SW480 (cell line): ENCODE measurements around the gene CDC25A.
A peak's percentile ranks its signal among the peaks of the same experiment; 100 is the strongest.

Experiments
- DNase-seq: peaks from one replicate; pipeline ENCODE4 v3.0.0-alpha.2; 2016; ENCODE audit warnings: low spot score

Gene CDC25A

DNA sequence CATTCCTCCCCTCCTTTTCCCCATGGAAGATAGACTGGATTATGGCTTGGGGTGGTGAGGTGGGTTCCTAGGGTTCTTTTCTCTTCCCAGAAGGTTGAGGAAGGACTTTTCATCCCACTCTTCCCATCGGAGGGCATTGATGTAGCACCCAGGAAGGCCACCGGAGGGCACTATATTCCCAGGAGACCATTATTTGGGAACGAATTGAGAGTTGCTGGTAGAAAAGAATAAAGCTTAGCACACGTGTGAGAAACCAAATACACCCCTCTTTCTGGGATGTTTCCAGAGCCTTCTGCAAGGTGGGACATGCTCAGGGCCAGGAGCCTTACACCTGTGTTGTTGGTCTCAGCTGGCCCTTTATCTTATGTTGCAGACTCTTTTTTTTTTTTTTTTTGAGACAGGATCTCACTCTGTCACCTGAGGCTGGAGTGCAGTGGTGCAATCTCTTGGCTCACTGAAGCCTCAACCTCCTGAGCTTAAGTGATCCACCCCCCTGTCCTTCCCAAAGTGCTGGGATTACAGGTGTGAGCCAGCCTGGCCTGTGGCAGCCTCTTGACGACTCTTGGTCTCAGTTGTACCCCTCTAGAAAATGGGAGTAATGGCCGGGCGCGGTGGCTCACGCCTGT is 6.3 kb upstream of the CDC25A start:
- peak; percentile 68 for DNase-seq

DNA sequence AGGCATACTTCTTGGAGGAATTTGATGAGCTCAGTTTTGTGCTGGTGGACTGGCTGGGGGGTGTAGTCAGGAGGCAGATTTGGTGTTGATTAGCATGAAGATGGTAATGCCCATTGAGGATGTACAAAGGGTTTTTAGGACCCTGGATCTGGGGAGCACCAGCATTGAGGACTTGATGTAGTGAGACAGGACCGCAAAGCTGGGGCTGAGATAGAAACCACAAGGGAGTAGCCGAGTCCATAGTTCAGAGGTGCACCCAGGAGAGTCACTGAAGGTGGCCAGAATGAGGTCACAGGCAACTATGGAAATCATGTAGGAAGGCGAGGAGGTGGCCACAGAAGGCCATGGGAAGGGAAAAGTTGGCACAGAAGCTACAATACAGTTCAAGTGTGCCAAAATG is 2.7 kb upstream of the CDC25A start:
- DNase-seq = peak; percentile 41

DNA sequence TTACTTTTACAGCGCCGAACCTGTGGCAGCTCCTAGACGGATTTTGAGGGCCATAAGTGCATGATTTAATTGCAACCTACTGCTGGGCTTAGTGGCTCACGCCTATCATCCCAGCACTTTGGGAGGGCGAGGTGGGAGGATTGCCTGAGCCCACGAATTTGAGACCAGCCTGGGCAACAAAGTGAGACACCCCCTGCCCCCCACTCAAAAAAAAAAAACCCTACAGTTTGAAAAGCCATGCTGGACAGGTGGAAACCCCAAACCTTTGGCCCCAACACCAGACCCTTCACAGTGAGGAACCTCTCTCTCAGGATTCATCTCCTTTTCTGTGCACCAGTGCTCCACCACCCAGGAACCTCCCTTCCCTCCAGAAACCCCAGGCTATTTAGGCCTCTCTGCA is 1.1 kb upstream of the CDC25A start:
- DNase-seq = no peak

DNA sequence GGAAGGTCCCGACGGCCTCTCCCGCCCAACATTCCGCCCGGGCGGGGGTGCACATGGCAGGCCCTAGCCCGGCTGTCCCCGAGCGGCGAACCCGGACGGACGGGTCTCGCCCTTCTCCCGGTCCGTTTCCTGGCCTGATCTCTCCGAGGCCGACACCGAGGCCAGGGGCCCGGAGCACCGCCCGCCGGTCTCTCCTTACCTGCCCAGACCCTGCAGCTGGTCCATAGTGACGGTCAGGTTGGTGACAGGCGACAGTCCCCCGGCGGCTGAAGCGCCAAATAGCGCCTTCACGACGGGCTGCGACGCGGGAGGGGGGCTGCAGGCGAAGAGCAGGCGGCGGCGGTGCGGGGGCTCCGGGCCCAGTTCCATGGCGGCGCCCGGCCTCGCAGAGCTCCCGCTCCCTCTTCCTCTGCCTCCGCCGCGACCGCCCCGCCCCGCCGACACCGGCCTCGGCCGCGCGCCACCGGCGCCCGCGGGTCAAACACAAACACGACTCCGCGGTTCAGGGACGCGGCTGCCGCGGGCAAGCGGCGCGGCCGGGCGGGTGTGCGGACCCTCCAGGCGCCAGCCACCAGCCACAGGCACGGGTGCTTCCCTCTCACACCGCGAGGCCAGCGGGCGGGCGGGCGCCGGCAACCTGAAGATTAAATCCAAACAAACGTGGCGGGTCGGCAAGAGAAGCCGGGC is 495 bp downstream of the CDC25A start:
- DNase-seq = peak; percentile 78

DNA sequence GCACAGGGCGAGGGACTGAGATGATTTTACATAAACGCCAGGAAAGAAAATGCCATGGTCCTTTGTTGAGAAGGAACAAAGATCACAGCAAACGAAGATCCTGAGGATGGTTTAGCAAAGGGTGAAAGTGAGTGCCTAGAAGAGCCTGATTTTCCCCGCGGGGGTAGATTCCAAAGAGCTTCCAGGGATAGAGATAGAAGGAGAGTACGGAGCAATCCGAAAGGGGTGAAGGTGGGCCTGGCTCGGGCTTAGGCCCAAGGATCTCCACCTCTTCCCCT is 977 bp downstream of the CDC25A start:
- DNase-seq = no peak

DNA sequence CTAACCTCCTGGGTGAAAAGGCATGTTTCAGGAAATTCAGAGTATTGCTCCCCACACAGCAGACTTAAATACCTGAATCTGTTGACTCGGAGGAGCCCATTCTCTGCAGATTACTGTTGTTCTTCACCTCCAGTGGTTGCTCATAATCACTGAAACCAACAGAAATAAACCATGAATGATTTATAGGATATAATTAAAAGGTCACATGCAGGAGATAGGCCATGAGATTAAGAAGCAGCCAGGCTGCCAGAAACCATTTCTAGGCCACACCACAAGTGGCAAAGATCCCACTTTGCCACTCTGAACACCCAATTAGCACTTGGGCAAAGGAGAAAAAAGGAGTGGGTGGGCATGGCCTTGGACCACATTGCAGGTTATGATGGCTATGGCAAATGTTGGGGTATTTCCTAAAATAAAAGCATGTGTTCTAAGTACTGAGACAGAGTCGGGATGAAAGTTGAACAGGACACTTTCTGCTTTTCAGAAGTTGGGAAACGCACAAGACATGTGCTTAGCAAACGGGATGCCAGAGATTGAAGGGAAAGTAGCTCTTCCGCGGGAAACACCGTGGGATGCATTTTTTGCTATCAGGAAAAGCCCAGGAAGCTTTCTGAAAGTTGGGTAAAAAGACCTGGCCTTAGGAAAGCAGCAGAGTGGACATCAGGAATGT is 1.5 kb downstream of the CDC25A start:
- DNase-seq = no peak

DNA sequence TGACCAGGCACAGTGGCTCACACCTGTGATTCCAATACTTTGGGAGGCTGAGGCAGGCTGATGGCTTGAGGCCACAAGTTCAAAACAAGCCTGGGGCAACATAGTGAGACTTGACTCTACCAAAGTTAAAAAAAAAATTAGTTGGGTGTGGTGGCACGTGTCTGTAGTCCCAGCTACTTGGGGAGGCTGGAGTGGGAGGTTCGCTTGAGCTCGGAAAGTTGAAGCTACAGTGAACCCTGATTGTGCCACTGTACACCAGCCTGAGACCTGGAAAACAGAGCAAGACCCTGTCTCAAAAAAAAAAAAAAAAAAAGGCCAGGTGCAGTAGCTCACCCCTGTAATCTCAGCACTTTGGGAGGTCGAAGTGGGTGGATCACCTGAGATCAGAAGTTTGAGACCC is 3.1 kb downstream of the CDC25A start:
- DNase-seq = no peak

DNA sequence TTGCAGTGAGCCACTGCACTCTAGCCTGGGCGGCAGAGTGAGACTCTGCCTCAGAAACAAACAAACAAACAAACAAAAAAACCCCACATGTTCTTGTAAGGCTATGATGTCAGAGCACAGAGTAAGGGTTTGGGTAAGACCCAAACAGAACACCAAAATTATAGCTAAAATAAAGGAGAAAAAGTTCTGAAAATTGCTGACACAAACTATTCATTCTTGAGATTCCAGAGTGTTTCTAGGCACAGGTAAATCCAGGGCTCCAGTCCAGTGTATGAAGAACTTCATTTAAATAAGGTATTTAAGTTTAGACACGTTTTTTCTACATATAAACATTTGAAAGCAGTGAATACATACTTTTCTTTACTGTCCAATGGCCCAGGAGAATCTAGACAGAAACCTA is 3.9 kb downstream of the CDC25A start:
- no peak for DNase-seq

DNA sequence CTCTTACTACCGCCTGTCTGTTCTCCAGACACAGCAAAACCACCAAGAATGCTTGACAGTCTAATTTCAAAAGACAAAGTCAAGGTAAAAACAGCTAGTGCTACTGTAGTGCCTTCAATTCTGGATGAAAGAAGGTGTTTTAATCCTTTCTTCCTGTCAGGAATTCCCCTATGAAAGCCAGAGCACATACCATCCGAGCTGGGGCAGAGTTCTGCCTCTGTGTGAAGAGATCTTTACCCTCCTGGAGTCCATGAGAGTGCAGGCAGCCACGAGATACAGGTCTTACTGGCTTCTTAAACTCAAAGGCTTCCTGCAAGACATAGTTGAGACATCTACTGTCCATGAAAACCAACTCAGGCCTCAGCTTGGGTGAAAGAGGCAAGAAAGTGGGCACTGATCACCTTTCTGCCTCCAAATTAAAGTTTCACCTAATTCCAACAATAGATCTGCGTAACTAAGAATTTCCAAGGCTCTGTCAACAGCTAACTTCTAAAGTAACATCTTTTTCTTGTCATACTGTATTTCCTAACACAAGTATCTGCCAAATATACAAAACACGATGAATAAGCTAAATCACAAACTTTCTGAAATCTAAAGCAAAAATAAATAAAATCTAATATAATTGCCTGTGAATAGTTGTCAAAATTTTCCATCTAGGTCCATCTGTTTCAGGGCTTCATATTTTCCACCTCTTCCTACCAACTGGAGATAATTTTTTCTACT is 7.5 kb downstream of the CDC25A start:
- no peak for DNase-seq

DNA sequence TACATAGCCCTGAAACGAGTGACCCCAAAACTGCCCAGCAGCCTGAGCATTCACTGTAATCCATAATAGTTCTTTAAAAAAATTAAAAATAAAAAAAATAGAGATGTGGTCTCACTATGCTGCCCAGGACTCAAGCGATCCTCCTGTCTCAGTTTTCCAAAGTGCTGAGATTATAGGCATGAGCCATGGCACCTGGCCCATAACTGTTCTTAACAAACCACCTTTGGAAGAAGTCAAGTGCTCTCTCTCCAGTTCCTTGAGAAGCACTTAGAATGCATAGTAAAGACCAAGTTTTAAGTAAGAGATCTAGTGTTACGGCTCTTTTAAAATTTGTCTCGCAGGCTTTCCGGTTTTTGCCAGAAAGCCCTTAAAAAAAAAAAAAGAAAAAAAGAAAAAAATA is 8.2 kb downstream of the CDC25A start:
- DNase-seq = no peak

DNA sequence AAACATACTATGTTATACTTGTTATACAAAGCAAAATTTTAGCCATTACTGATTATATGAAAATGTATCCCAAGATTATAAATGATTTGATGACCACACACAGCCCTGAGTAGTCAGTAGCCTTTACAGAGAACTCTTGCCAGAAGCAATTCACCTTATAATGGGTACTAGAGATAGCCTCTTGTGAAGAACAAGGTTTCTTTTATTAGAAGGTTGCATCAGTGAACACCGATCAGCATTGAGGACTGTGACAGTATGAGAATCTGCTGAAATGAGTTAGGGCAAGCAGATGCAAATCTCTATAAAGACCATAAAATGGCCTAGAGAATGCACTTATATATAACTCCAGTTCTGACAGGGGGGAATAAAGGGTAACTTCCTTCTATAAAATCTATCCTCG is 10.1 kb downstream of the CDC25A start:
- DNase-seq = no peak

DNA sequence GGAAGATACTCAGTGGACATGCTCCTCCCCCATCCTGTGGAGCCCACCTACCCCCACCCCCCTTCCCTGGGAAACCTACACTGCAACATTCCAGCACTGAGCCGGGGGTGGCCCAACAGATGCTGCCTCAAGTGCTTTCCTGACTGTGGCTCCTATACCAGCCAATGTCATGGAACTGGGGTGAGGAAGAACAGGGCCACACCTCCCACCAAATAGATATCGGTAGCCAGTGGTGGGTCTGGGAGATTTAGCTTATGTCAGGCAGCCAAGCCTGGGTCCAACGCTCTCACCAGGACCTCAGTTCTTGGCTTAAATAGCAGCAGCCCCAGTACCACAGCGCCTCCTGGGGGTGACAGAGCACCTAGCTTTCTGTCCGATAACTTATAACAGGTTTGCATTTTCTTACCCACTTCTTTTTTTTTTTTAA is 30.3 kb downstream of the CDC25A start:
- DNase-seq = peak; percentile 28

DNA sequence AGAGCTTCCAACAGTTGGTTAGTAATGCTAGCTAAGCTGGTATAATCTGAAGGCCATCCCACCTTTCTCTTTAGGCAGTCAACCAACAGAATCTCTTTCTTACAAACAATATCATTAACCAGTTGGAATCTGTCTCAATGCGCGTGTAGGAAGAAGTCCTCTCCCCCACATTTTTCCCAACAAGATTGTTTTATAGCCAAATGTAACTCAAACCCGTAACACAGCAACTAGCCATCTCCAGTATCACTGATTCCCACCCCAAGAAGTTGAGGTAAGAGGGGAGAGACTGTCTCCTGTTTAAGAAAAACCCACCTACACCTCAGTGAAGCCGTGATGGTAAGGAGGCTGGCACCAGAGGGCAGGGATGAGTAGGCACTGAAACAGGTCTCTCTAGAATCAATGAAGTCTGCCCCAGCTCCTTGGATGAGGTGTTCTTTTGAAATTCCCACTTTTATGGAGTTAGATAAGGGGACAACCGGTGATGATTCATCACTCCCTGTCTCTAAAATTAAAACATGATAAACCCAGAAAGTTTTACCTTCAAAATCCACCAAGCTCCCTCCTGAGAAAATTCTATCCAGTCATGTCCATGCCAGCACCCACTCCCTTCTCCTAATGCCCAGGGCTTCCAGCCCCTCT is 30.9 kb downstream of the CDC25A start:
- peak; percentile 26 for DNase-seq

DNA sequence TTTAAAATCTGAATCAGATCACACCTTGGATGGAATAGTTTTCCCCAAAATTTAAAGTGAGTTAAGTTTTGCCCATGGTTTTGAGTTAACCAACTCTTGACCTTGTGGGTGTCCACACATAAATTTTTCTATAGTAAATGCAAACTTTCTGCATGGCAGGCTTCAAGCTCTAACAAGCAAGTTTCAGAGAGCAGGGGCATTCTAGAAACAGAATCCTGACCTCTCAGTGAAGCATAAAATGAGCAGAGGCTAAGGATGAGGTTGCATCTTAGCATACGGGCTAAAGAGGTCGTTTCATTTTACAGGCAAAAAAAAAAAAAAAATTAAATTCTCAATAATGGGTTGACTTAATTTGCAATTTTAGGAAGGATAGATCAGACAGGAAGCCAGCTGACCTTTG is 32.1 kb downstream of the CDC25A start:
- DNase-seq = no peak

DNA sequence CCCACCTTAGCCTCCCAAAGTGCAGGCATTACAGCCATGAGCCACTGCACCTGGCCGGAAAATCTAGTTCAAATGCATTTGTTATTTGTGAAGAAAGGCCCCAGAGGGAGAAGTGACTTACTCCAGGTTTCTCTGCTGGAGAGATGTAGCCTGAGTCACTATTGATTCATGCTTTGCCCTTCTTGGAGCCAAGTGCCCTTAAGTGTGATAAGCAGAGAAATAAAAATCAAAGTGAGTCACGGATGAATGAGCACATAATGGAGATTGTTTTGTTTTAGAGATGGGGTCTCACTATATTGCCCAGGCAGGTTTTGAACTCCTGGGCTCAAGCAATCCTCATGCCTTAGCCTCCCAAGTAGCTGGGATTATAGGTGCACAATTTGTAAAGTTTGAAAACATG is 33.1 kb downstream of the CDC25A start:
- DNase-seq = no peak

DNA sequence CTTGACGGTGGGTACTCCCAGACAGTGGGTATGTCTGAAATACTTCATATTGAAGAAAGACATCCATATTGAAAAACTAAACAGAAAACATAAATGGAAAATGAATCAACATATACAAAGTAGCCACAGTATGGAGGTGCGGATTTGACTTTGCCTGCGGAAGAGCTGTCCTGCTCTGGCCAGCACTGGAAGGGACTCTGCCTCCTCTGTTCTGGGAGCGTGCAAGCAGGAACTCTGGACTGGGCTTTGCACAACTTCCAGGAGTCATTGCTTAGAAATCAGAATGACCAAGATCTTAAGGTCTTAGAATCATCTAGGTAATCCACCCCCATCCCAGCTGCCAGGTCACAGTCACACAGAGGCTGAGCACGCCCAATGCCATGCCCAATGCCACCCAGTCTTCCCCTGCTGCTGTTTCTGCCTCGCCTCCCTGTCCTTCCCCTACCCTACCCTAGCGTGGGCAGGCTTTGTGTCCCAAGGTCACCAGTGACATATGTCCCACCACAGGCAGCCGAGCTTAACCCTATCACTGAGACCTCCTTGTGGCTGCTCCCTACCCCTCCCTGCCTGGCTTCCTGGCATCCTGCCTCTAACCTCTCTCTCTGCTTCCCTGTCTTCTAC is 36.3 kb downstream of the CDC25A start:
- no peak for DNase-seq

DNA sequence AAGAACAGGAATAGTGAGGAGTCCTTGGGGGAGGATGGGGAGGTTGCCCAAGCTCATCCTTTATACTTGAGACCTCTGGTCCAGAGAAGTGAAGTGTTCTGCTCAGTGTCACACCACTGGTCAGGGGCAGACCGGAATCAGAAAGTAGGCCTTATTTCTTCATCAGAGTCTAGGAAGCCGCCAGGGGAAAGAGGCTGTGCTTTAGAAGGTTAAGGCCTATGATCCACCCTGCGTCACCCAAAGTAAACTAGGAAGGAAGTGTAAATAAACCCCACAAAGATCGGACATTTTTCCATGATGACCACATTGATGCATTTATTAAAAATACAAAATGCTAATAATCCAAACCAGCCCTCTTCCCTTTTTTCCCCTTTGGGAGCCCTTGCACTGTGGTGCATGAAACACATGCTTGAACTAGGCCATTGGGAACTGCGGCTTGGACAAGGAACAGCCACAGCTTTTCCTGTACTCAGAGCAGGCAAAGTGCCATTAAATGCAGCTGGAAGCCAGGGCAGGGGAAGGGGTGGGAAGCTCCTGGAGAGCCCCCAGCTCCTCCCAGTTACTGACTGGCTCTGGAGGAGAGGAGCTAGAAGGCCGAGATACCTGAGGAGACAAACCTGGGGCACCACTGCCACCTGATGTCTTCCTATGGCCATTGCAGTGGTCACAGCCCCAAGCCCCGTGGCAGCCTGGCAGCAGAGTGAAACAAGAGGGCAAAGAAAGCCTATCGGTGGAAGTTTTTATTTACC is 37.0 kb downstream of the CDC25A start:
- DNase-seq = peak; percentile 79

DNA sequence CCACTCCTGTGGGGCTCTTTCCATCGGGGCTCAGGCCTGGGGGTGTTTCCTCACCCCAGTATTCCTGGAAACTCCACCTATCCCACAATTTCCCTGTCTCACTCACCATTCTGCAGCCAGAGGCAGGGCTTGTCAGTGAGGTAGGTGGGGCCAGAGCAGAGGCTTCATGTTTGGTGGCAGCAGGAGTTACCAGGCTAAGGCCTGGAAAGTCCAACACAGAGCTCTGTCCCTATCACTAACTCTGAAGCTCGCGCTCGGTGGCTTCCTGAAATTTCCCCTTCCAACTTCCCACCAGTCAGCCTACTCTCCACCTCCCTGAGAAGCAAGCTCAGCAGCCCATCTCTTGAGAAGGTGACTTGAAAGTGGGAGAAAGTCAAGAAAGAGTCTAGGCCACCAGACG is 44.2 kb downstream of the CDC25A start:
- no peak for DNase-seq

DNA sequence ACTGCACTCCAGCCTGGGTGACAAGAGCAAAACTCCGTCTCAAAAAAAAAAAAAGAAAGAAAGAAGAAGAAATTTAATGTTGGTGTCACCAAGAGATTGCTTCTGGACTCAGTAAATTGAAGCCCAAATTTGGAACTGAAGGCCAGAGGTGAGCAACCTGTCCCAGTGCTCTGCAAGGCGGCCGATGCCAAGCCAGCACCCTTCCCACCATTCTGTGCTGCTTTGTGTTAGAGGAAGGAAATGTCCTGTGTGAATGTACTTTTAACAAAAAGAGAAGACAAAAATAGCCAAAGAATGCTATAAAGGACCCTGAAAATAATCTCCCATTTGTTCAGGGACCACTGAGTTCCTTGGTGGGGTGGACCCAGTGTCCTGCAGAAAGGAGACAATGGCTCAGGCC is 44.6 kb downstream of the CDC25A start:
- DNase-seq = no peak

DNA sequence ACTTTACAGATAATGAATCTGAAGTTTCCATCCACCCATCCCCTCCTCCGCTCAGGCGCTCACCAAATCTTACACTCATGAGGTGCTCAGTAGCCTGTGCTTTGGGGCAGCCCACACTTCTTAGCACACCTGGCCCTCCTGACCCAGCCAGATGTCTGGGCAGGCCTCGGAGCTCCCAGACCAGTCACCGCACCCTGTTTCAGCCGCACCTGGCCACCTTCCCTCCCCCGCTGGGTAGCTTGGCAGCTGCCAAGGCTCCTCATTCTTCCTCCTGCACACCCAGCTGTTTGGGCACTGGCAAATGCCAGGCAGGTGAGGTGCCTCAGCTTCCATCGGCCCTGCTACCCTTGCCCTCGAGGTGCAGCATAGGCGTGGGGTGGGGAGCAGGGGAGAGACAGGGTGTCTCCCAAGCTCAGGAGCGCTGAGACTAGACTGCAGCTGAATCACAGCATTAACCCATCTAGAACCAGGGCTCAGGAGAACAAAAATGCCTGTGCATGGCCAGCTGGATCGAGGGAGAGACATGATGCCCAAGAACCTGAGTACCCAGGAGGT is 45.8 kb downstream of the CDC25A start:
- DNase-seq = no peak

DNA sequence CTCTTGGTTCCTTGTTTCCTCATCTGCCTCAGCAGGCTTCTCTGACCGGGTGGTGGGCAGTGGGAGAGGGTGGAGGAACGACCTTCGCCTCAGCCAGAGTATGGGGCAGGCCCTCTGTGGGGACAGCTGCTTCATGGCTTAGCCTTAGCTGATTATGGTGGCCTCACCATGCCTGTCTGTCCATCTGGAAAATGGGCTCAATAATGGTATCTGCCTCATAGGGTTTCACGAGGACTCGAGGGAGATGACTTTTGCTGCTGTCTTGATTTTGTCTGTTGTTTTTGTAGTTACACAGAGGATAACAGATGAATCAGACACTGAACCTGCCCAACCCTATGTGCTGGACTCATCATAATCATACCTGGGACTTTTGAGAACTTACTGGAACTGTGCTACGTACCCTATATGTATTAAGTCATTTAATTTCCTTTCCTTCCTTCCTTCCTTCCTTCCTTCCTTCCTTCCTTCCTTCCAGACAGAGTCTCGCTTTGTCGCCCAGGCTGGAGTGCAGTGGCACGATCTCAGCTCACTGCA is 46.5 kb downstream of the CDC25A start:
- no peak for DNase-seq
